ENCODE results near the gene ANO7. TPM values are rescaled to one million over a fixed set of nuclear protein-coding genes. Genes with fewer than 3 reads are reported as not detected.

The ANO7 gene
- total RNA-seq, 4 donors from 2014 or later, result 0.59 TPM; not detected in 3

GRCh38 chr2:241274127-241274526, 85.7 kb downstream of the ANO7 start:
- no peaks in the 10 kb centered on the region for H3K9me3 ChIP-seq
- peaks cover 19 to 42% (median 25%) of the 10 kb centered on the region in 3 donors for H3K4me1 ChIP-seq
- no peak overlapping the region for H3K4me3 ChIP-seq
- no peaks in the 10 kb centered on the region for H3K36me3 ChIP-seq
- intact Hi-C loops (cut with DNase I), result no loop called here
- H3K27ac ChIP-seq, result no peak overlapping the region
- H3K27me3 ChIP-seq, result no peaks in the 10 kb centered on the region
- TF ChIP-seq CTCF (IDR thresholded peaks at IDR 0.05), result no peak
- TF ChIP-seq POLR2A (IDR thresholded peaks at IDR 0.05), result no peak
- WGBS, 2 donors, result 85 to 87% methylated on average over 4 to 5 of the region's 5 CpGs
- no peak for DNase-seq

Other genes starting within 250 kb of the ANO7 start
- gene SNED1, start 190.1 kb upstream of the ANO7 start, total RNA-seq, result 10 to 100 TPM in 1 of 4 donors, 1 to 10 TPM in 3; 3.3 to 13.9 (median 4.8) TPM
- 10 to 100 TPM; 27.7 to 37.0 (median 35.4) TPM for gene MTERF4, start 86.4 kb upstream of the ANO7 start, total RNA-seq
- gene PASK, start 39.2 kb upstream of the ANO7 start, total RNA-seq, result 1 to 10 TPM; 3.4 to 8.9 (median 5.6) TPM
- gene PPP1R7, start 38.2 kb upstream of the ANO7 start, total RNA-seq, result 100 to 1,000 TPM in 1 of 4 donors, 10 to 100 TPM in 3; 53.5 to 108 (median 63.3) TPM
- 100 to 1,000 TPM; 239 to 310 (median 273) TPM for gene HDLBP, start 127.0 kb downstream of the ANO7 start, total RNA-seq
- 100 to 1,000 TPM in 3 of 4 donors, 10 to 100 TPM in 1; 95.9 to 236 (median 185) TPM for gene SEPTIN2, start 127.2 kb downstream of the ANO7 start, total RNA-seq
- gene FARP2, start 167.6 kb downstream of the ANO7 start, total RNA-seq, result 10 to 100 TPM; 20.8 to 41.8 (median 37.1) TPM